Mesendoderm (in vitro differentiated cells): ENCODE measurements around the gene MYO15B.
A peak's percentile ranks its signal among the peaks of the same experiment; 100 is the strongest.

ENCODE experiments used
- DNase-seq: peaks from one replicate; pipeline ENCODE4 v3.0.0; 2013
- H2AK5ac ChIP-seq: 2 replicates; pipeline ENCODE4 v1.6.1; 2013; ENCODE audit warnings: low read length, inconsistent platforms
- H2BK120ac ChIP-seq: 2 replicates; pipeline ENCODE4 v1.6.1; 2013; ENCODE audit warnings: low read depth, mild to moderate bottlenecking, low read length, moderate library complexity, mixed read lengths
- H2BK15ac ChIP-seq: replicated peaks from 2 replicates; pipeline ENCODE4 v1.6.1; 2013; ENCODE audit warnings: low read depth, mild to moderate bottlenecking, moderate library complexity
- H2BK5ac ChIP-seq: 2 replicates; pipeline ENCODE4 v1.6.1; 2013; ENCODE audit warnings: low read length, inconsistent platforms
- H3K18ac ChIP-seq: 2 replicates; pipeline ENCODE4 v1.6.1; 2013; ENCODE audit warnings: mild to moderate bottlenecking, low read length, mixed read lengths
- H3K23ac ChIP-seq: one replicate; pipeline ENCODE4 v1.6.1; 2013; ENCODE audit warnings: low read length
- H3K27ac ChIP-seq: 2 replicates; pipeline ENCODE4 v1.5.1; 2013; ENCODE audit warnings: low read depth, mild to moderate bottlenecking, inconsistent platforms, low read length, moderate library complexity
- H3K27me3 ChIP-seq: 2 replicates; pipeline ENCODE4 v1.6.1; 2013; ENCODE audit warnings: low read length, control low read depth, mild to moderate bottlenecking, inconsistent platforms; ENCODE audit not compliant: insufficient read depth, poor library complexity
- H3K36me3 ChIP-seq: 2 replicates; pipeline ENCODE4 v1.6.1; 2013; ENCODE audit warnings: low read length, inconsistent platforms; ENCODE audit not compliant: control insufficient read depth, insufficient read depth
- H3K4ac ChIP-seq: one replicate; pipeline ENCODE4 v1.6.1; 2013; ENCODE audit warnings: low read depth, mild to moderate bottlenecking, low read length, moderate library complexity
- H3K4me1 ChIP-seq: 2 replicates; pipeline ENCODE4 v1.6.1; 2013; ENCODE audit warnings: low read depth, low read length, inconsistent platforms; ENCODE audit not compliant: control insufficient read depth
- H3K4me2 ChIP-seq: 2 replicates; pipeline ENCODE4 v1.6.1; 2013; ENCODE audit warnings: low read length
- H3K4me3 ChIP-seq: 2 replicates; pipeline ENCODE4 v1.5.1; 2013; ENCODE audit warnings: mild to moderate bottlenecking, low read length
- H3K56ac ChIP-seq: one replicate; pipeline ENCODE4 v1.6.1; 2013; ENCODE audit warnings: low read length
- H3K79me1 ChIP-seq: 2 replicates; pipeline ENCODE4 v1.6.1; 2013; ENCODE audit warnings: low read length, inconsistent platforms
- H3K79me2 ChIP-seq: 2 replicates; pipeline ENCODE4 v1.6.1; 2013; ENCODE audit warnings: mild to moderate bottlenecking, low read length; ENCODE audit not compliant: control insufficient read depth, insufficient read depth
- H3K9ac ChIP-seq: 2 replicates; pipeline ENCODE4 v1.6.1; 2013; ENCODE audit warnings: low read length, inconsistent platforms
- H4K5ac ChIP-seq: one replicate; pipeline ENCODE4 v1.6.1; 2013; ENCODE audit warnings: low read length
- H4K8ac ChIP-seq: one replicate; pipeline ENCODE4 v1.6.1; 2013; ENCODE audit warnings: low read depth, mild to moderate bottlenecking, control low read depth, low read length, moderate library complexity
- WGBS: extraction: QIAGEN DNeasy Blood & Tissue Kit; methylation state at CpG from one replicate; pipeline ENCODE4 v1.1.7; 2013; ENCODE audit warnings: low lambda C conversion rate, missing lambda C conversion rate; ENCODE audit not compliant: insufficient coverage; ENCODE audit errors: extremely low coverage; 5-methylcytosine and 5-hydroxymethylcytosine counted together

Gene MYO15B

DNA sequence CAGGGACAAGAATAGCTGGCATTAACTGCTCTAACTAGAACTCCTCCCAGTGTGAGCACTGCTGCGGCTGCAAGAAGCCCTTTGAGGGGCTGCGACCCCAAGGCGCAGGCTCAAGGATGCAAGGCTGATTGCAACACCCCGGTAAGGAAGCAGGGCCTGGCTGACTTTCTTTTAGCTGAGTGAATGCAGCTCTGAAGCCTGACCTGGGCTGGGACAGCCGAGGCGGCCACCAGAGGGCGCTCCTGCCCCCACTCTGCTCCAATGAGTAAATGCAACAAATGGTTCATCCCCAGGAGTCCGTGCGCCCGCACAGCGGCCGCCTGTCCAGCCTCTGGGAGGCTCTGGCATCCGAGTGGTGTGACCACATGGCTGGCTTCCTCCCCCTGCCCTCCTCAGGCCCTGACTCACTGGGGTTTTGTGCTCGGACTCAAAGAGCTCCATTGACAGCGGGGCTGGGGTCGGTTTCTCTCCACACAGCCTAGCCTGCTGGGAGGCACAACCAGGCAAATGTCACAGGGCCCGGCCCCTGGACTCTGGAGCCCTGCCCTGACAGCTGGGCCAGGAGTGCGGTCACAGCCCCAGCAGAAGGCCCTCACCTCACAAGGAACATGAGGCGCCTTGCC lies 45.4 kb downstream of the MYO15B start, which contains the start of gene SMIM5:
Gene SMIM5 (plus strand): TSS at position 572 of the 623 bp plus-strand sequence. CDS start 6,768 bp downstream, outside the sequence.
- H3K4ac ChIP-seq = no peak within 1 kb of the TSS
- no peaks in the 10 kb centered on the region for H3K36me3 ChIP-seq
- peaks cover 3% of the 10 kb centered on the region for H3K4me1 ChIP-seq
- peak within 1 kb of the TSS; percentile 68 for H3K56ac ChIP-seq
- H2AK5ac ChIP-seq = no peak within 1 kb of the TSS
- no peaks in the 10 kb centered on the region for H3K27me3 ChIP-seq
- H3K27ac ChIP-seq = no peak within 1 kb of the TSS
- H2BK120ac ChIP-seq = no peak within 1 kb of the TSS
- no peak within 1 kb of the TSS for H4K8ac ChIP-seq
- H3K23ac ChIP-seq = no peak within 1 kb of the TSS
- H3K18ac ChIP-seq = no peak within 1 kb of the TSS
- H3K79me2 ChIP-seq = no peaks in the 10 kb centered on the region
- peak; percentile 87 for DNase-seq
- no peak within 1 kb of the TSS for H2BK15ac ChIP-seq
- no peak within 1 kb of the TSS for H2BK5ac ChIP-seq
- no peaks in the 10 kb centered on the region for H3K79me1 ChIP-seq
- H3K9ac ChIP-seq = peak within 1 kb of the TSS; percentile 41
- H3K4me3 ChIP-seq = no peak within 1 kb of the TSS
- no CpG with 5 or more reads among the region's 19 CpGs for WGBS
- H4K5ac ChIP-seq = no peak within 1 kb of the TSS
- no peak within 1 kb of the TSS for H3K4me2 ChIP-seq

DNA sequence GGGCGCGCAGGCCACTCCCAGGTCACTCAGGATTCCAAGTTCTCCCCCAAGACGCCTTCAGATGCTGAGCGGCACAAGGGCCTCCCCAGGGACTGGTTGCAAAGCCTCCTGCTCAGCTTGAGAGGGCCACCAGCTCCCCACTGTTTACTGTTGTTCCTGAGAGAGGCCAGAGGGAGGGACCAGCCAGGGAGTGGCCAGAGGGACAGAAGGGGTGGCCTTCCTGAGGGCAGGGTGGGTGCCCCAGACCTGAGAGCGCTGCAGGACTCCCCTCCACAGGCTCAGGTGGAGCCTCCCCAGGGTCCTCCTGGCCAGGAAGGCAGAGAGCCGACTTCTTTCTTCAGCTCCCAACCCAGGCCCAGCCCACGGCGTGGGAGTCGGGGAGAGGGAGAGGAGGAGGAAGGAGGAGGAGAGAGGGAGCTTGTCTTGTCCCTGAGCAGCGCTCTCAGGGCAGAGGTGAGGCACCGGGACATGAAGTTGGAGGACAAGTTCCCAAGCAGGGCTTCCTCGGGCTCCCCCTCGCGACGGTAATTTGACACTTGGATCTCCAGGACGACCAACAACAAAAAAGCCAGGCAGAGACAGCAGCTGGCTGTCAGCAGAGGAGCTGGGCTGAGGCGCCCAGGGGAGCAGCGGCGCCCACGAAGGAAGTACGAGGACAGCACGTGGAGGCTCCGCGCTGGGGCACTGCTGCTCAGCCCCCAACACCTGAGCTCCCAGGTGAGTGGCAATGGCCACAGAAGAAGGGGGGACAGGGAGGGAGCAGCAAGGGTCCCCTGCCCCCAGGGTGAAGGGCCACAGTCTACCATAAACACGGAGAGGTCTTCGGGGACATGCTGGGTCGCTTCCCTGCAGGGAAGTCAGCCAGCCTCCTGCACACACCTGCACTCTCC lies 46.1 kb downstream of the MYO15B start:
- Histone ChIP-seq H3K27me3 (no peaks in the 10 kb centered on the region), H4K8ac (no peak overlapping the region), H2AK5ac (no peak overlapping the region), H3K79me1 (no peaks in the 10 kb centered on the region), H4K5ac (no peak overlapping the region), H3K27ac (no peak overlapping the region), H2BK15ac (no peak overlapping the region), H3K9ac (peak overlapping the region; percentile 5), H2BK120ac (no peak overlapping the region), H3K56ac (peak overlapping the region; percentile 3), H2BK5ac (no peak overlapping the region), H3K36me3 (no peaks in the 10 kb centered on the region), H3K23ac (no peak overlapping the region), H3K4ac (no peak overlapping the region), H3K4me1 (peaks cover 3% of the 10 kb centered on the region), H3K4me2 (no peak overlapping the region), H3K18ac (no peak overlapping the region), H3K4me3 (no peak overlapping the region), H3K79me2 (no peaks in the 10 kb centered on the region)
- no CpG with 5 or more reads among the region's 27 CpGs for WGBS
- DNase-seq = peak; percentile 97

DNA sequence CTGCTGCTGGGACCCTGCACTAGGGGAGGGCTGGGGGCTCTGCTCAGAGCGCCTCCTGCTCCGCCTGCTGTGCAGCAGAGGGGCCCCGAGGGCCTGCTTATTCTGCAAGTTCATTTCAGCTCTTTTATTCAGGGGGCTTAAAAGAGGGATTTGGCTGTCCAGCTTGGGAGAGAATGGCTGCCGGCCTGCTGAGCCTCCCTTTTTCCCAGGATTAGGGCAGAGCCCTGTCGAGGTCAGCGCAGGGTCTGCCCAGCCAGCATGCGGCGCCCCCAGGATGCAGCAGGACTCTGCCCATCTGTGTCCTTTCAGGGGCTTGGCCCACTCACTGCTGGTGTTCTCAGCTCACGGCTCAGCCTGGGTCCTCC lies 46.8 kb downstream of the MYO15B start:
- Histone ChIP-seq H4K5ac (no peak overlapping the region), H3K4me3 (no peak overlapping the region), H3K79me1 (no peaks in the 10 kb centered on the region), H3K18ac (no peak overlapping the region), H4K8ac (no peak overlapping the region), H3K56ac (no peak overlapping the region), H3K9ac (no peak overlapping the region), H3K4me2 (no peak overlapping the region), H3K36me3 (no peaks in the 10 kb centered on the region), H2BK15ac (no peak overlapping the region), H3K79me2 (no peaks in the 10 kb centered on the region), H3K4me1 (peaks cover 3% of the 10 kb centered on the region), H2BK5ac (no peak overlapping the region), H2AK5ac (no peak overlapping the region), H3K4ac (no peak overlapping the region), H3K27ac (no peak overlapping the region), H2BK120ac (no peak overlapping the region), H3K27me3 (no peaks in the 10 kb centered on the region), H3K23ac (no peak overlapping the region)
- WGBS = no CpG with 5 or more reads among the region's 9 CpGs
- no peak for DNase-seq

- Histone ChIP-seq H3K27ac (no peak overlapping the region), H3K27me3 (no peaks in the 10 kb centered on the region), H3K79me1 (no peaks in the 10 kb centered on the region), H3K18ac (no peak overlapping the region), H3K56ac (no peak overlapping the region), H3K79me2 (no peaks in the 10 kb centered on the region), H4K5ac (no peak overlapping the region), H3K23ac (no peak overlapping the region), H3K4me1 (peaks cover 3% of the 10 kb centered on the region), H2AK5ac (no peak overlapping the region), H3K36me3 (no peaks in the 10 kb centered on the region), H3K4me3 (no peak overlapping the region), H2BK15ac (no peak overlapping the region), H3K9ac (no peak overlapping the region), H2BK120ac (no peak overlapping the region), H3K4me2 (no peak overlapping the region), H3K4ac (no peak overlapping the region), H4K8ac (no peak overlapping the region), H2BK5ac (no peak overlapping the region)
- no peak for DNase-seq
- WGBS = no CpG with 5 or more reads among the region's 20 CpGs
Measured at GRCh38 chr17:75634754-75635609, 47.4 kb downstream of the MYO15B start.

GRCh38 chr17:75635610-75636202 lies 48.1 kb downstream of the MYO15B start:
- no peak overlapping the region for H3K27ac ChIP-seq
- no peak overlapping the region for H3K9ac ChIP-seq
- no peak overlapping the region for H4K5ac ChIP-seq
- H3K79me2 ChIP-seq = no peaks in the 10 kb centered on the region
- no peak for DNase-seq
- H3K4me1 ChIP-seq = peaks cover 3% of the 10 kb centered on the region
- no peak overlapping the region for H2BK120ac ChIP-seq
- no peak overlapping the region for H2AK5ac ChIP-seq
- H3K23ac ChIP-seq = no peak overlapping the region
- no CpG with 5 or more reads among the region's 16 CpGs for WGBS
- H2BK15ac ChIP-seq = no peak overlapping the region
- H3K56ac ChIP-seq = no peak overlapping the region
- H3K79me1 ChIP-seq = no peaks in the 10 kb centered on the region
- no peak overlapping the region for H2BK5ac ChIP-seq
- no peak overlapping the region for H4K8ac ChIP-seq
- H3K4me3 ChIP-seq = no peak overlapping the region
- H3K4ac ChIP-seq = no peak overlapping the region
- no peaks in the 10 kb centered on the region for H3K27me3 ChIP-seq
- H3K4me2 ChIP-seq = no peak overlapping the region
- H3K18ac ChIP-seq = no peak overlapping the region
- H3K36me3 ChIP-seq = no peaks in the 10 kb centered on the region
